Tibial nerve (tissue), 4 donors: ENCODE data around the gene CENPQ. TPM values are rescaled to one million over a fixed set of nuclear protein-coding genes. Genes with fewer than 3 reads are reported as not detected.

Experiments used
- DNase-seq, 2 donors: peaks; one replicate each; pipeline ENCODE4 v3.0.0-alpha.2; 2019; ENCODE audit warnings: low spot score in 2 of 2
- H3K27ac ChIP-seq, 4 donors: fragments of 200-600 bp; sonication (generic) in 3 of 4; one replicate each; pipeline ENCODE4 v1.5.1; 2017 to 2019; ENCODE audit warnings: mild to moderate bottlenecking in 1 of 4
- H3K27me3 ChIP-seq, 2 donors: fragments of 200-600 bp; sonication (generic) in 1 of 2; one replicate each; pipeline versions ENCODE4 v1.5.1 to v1.6.0; 2017 to 2019
- H3K36me3 ChIP-seq, 3 donors: fragments of 200-600 bp; sonication (generic); one replicate each; pipeline ENCODE4 v1.5.1; 2018 to 2019
- H3K4me1 ChIP-seq, 4 donors: fragments of 200-600 bp; sonication (generic) in 3 of 4; one replicate each; pipeline ENCODE4 v1.5.1; 2017 to 2019
- H3K4me3 ChIP-seq, 4 donors: fragments of 200-600 bp; sonication (generic) in 3 of 4; one replicate each; pipeline ENCODE4 v1.5.1; 2017 to 2019; ENCODE audit warnings: mild to moderate bottlenecking in 1 of 4, moderate library complexity in 1 of 4
- H3K9me3 ChIP-seq, 4 donors: fragments of 200-600 bp; sonication (generic) in 3 of 4; one replicate each; pipeline ENCODE4 v1.5.1; 2017 to 2019
- CTCF ChIP-seq, 5 experiments: fragments of 200-600 bp in 3 of 5; fragments of 450-650 bp in 2 of 5; sonication (generic) in 3 of 5; IDR thresholded peaks; one replicate each; pipeline ENCODE4 v1.5.1; 2016 to 2019; ENCODE audit warnings: antibody characterized with exemption in 5 of 5, mild to moderate bottlenecking in 3 of 5, moderate library complexity in 2 of 5
- EP300 ChIP-seq, 2 donors: sonication (generic); formaldehyde crosslinking; IDR thresholded peaks; one replicate each; pipeline ENCODE4 v1.6.1; 2017; ENCODE audit warnings: antibody characterized with exemption in 2 of 2, mild to moderate bottlenecking in 1 of 2
- POLR2A ChIP-seq, 2 donors: fragments of 450-650 bp; IDR thresholded peaks; one replicate each; pipeline ENCODE4 v1.6.1; 2017; ENCODE audit warnings: antibody characterized with exemption in 2 of 2, mild to moderate bottlenecking in 2 of 2, moderate library complexity in 2 of 2
- WGBS, 2 donors: methylation state at CpG; one replicate each; pipeline ENCODE4 v1.1.5; 2018; 5-methylcytosine and 5-hydroxymethylcytosine counted together
- total RNA-seq, 4 donors: library from RNA; depleted of rRNA; stranded (reverse); fragments of >200 nt; gene quantifications; one replicate each; pipeline ENCODE4 v1.1.0, GENCODE V29; 2016

CENPQ gene
- total RNA-seq, 4 donors from 2014 or later = 2.4 to 7.1 (median 4.9) TPM

GRCh38 chr6:49516147-49516505 is 53.0 kb downstream of the CENPQ start:
- WGBS, 2 donors = 88 to 92% methylated on average over 4 of the region's 4 CpGs
- TF ChIP-seq CTCF (IDR thresholded peaks at IDR 0.05) (no peak), EP300 (IDR thresholded peaks at IDR 0.05) (no peak), POLR2A (IDR thresholded peaks at IDR 0.05) (no peak)
- Histone ChIP-seq H3K9me3 (no peaks in the 10 kb centered on the region), H3K27me3 (no peaks in the 10 kb centered on the region), H3K4me3 (no peak overlapping the region), H3K4me1 (no peaks in the 10 kb centered on the region), H3K36me3 (no peaks in the 10 kb centered on the region), H3K27ac (no peak overlapping the region)
- no peak for DNase-seq

- WGBS, 2 donors = 87 to 90% methylated on average over 2 of the region's 2 CpGs
- DNase-seq = no peak
- H3K4me1 ChIP-seq = no peaks in the 10 kb centered on the region
- no peak for TF ChIP-seq POLR2A (IDR thresholded peaks at IDR 0.05)
- TF ChIP-seq EP300 (IDR thresholded peaks at IDR 0.05) = no peak
- TF ChIP-seq CTCF (IDR thresholded peaks at IDR 0.05) = no peak
- H3K27ac ChIP-seq = no peak overlapping the region
- H3K9me3 ChIP-seq = no peaks in the 10 kb centered on the region
- no peaks in the 10 kb centered on the region for H3K27me3 ChIP-seq
- H3K36me3 ChIP-seq = no peaks in the 10 kb centered on the region
- no peak overlapping the region for H3K4me3 ChIP-seq
These were observed 54.7 kb downstream of the CENPQ start for GRCh38 chr6:49517919-49518318.

GRCh38 chr6:49519660-49520059 is 56.5 kb downstream of the CENPQ start:
- 77 to 78% methylated on average over 1 of the region's 1 CpG for WGBS, 2 donors
- Histone ChIP-seq H3K36me3 (no peaks in the 10 kb centered on the region), H3K9me3 (no peaks in the 10 kb centered on the region), H3K4me1 (no peaks in the 10 kb centered on the region), H3K4me3 (no peak overlapping the region), H3K27me3 (no peaks in the 10 kb centered on the region), H3K27ac (no peak overlapping the region)
- TF ChIP-seq POLR2A (IDR thresholded peaks at IDR 0.05) (no peak), EP300 (IDR thresholded peaks at IDR 0.05) (no peak), CTCF (IDR thresholded peaks at IDR 0.05) (no peak)
- no peak for DNase-seq

GRCh38 chr6:49522710-49523593 is 59.8 kb downstream of the CENPQ start:
- Histone ChIP-seq H3K27me3 (no peaks in the 10 kb centered on the region), H3K4me1 (no peaks in the 10 kb centered on the region), H3K4me3 (no peak overlapping the region), H3K27ac (no peak overlapping the region), H3K9me3 (no peaks in the 10 kb centered on the region), H3K36me3 (no peaks in the 10 kb centered on the region)
- WGBS, 2 donors = 73 to 82% methylated on average over 7 of the region's 7 CpGs
- no peak for DNase-seq
- TF ChIP-seq EP300 (IDR thresholded peaks at IDR 0.05) (no peak), CTCF (IDR thresholded peaks at IDR 0.05) (no peak), POLR2A (IDR thresholded peaks at IDR 0.05) (no peak)

GRCh38 chr6:49523901-49524300 is 60.7 kb downstream of the CENPQ start:
- no peak overlapping the region for H3K4me3 ChIP-seq
- WGBS, 2 donors = 72 to 79% methylated on average over 1 of the region's 1 CpG
- H3K27ac ChIP-seq = no peak overlapping the region
- H3K27me3 ChIP-seq = no peaks in the 10 kb centered on the region
- TF ChIP-seq POLR2A (IDR thresholded peaks at IDR 0.05) (no peak), CTCF (IDR thresholded peaks at IDR 0.05) (no peak), EP300 (IDR thresholded peaks at IDR 0.05) (no peak)
- no peak for DNase-seq
- H3K36me3 ChIP-seq = no peaks in the 10 kb centered on the region
- no peaks in the 10 kb centered on the region for H3K4me1 ChIP-seq
- H3K9me3 ChIP-seq = no peaks in the 10 kb centered on the region
